Suprapubic skin (tissue), 3 donors: ENCODE results near the gene VPS26B.
A peak's percentile ranks its signal among the peaks of the same experiment; 100 is the strongest.

Experiments
- CTCF ChIP-seq, 2 donors: fragments of 200-600 bp in 1 of 2; fragments of 450-650 bp in 1 of 2; sonication (generic) in 1 of 2; IDR thresholded peaks; one replicate each; pipeline ENCODE4 v1.5.1; 2016 to 2019; ENCODE audit warnings: antibody characterized with exemption in 2 of 2, mild to moderate bottlenecking in 1 of 2, moderate library complexity in 1 of 2
- EP300 ChIP-seq: sonication (generic); formaldehyde crosslinking; IDR thresholded peaks from one replicate; pipeline ENCODE4 v1.6.1; 2017; ENCODE audit warnings: antibody characterized with exemption
- POLR2A ChIP-seq, 2 donors: fragments of 450-650 bp; IDR thresholded peaks; one replicate each; pipeline ENCODE4 v1.6.1; 2017; ENCODE audit warnings: antibody characterized with exemption in 2 of 2, mild to moderate bottlenecking in 2 of 2, moderate library complexity in 2 of 2

GRCh38 chr11:134253188-134253993 is 28.9 kb downstream of the VPS26B start, which contains the start of the genes ACAD8 and THYN1:
- no peak for TF ChIP-seq POLR2A (IDR thresholded peaks at IDR 0.05)
- TF ChIP-seq CTCF (IDR thresholded peaks at IDR 0.05), result peak in 1 of 2 donors; percentile 42
- TF ChIP-seq EP300, result no peak
